Measurements from ENCODE around the gene SEPTIN10. TPM values are rescaled to one million over a fixed set of nuclear protein-coding genes. Genes with fewer than 3 reads are reported as not detected.

SEPTIN10 gene
- total RNA-seq, 1 experiment from 2014 or later, result 113 TPM

DNA sequence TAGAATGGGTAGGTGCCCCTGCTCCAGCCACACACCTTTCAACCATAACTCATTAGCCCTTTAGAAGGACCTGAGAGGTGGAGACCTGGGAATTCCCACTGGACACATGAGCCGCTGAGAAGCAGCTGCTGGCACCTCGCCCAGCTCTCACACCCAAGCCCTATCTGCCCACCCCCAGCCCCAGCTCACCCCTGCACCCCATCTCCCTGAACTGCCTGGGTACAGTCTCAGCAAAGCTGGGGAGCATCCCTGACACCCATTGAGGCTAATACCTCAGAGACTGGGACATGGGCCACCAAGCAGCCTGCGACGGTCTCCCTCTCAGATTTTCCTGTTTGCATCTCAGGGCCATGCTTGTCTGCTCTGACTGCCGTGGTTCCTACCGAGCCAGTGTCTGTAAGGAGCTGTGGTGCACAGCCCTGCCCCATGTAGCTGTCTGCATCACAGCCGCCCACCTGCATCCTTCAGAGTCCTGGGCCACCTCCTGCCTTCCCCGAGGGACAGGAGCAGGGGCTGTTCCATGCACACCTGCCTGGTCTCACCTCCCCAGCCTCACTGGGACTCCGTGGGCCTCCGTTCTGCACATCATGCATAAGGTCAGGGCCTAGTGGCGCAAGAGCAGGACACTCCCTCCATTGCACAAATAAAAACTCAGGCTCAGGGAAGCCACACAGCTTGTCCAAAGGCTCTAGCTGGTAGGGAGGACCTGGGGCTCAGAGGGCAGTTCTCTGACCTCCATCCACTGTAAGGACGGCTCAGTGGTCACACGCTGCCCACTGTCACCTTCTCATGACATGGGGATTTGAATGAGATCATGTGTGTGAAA lies 90.0 kb downstream of the SEPTIN10 start:
- Histone ChIP-seq H3K36me3 (ENCODE audit: control insufficient read depth in 1 of 2, insufficient read depth in 2 of 2, low read length in 2 of 2) (no peaks in the 10 kb centered on the region), H3K27ac (ENCODE audit: low read depth, low read length) (no peak overlapping the region), H3K4me1 (ENCODE audit: control insufficient read depth in 1 of 2, insufficient read depth in 2 of 2, low read length in 2 of 2) (peaks cover 0 to 9% of the 10 kb centered on the region in 2 experiments; a peak in 1 of 4 replicates), H3K4me2 (ENCODE audit: low read length) (no peak overlapping the region), H3K79me2 (ENCODE audit: insufficient read depth, low read length) (no peaks in the 10 kb centered on the region), H3K4me3 (replicated peaks in 1 of 2; ENCODE audit: low read depth in 1 of 2, low read length in 2 of 2) (no peak overlapping the region), H3K9me2 (ENCODE audit: insufficient read depth) (no peaks in the 10 kb centered on the region), H2AFZ (ENCODE audit: low read depth, low read length, poor library complexity, severe bottlenecking) (no peak overlapping the region), H3K27me3 (ENCODE audit: insufficient read depth, low read length) (no peaks in the 10 kb centered on the region), H3K9ac (ENCODE audit: low read length) (no peak overlapping the region), H4K20me1 (ENCODE audit: insufficient read depth) (no peaks in the 10 kb centered on the region), H3K9me3 (ENCODE audit: control insufficient read depth in 1 of 2, insufficient read depth in 1 of 2, low read depth in 1 of 2, low read length in 2 of 2) (no peaks in the 10 kb centered on the region)
- ChIA-PET CTCF (no interaction called here), RAD21 (ENCODE audit: low non-redundant PET in 1 of 2, low total read pairs in 2 of 2, uncharacterized antibody in 2 of 2, unreplicated experiment in 2 of 2) (interaction anchor here in 1 of 2 experiments (0.7 kb wide), 1 partner anchor 188 kb away, joined by 8 read pairs; no protein-coding TSS in a partner anchor), POLR2A (interaction anchor here (0.7 kb wide), 1 partner anchor 15 kb away, joined by 3 read pairs; no protein-coding TSS in a partner anchor)
- TF ChIP-seq ZNF274 (IDR thresholded peaks at IDR 0.05; ENCODE audit: low read depth, low read length), result no peak
- no peak for TF ChIP-seq ELF1 (IDR thresholded peaks at IDR 0.05; ENCODE audit: borderline replicate concordance, low read depth)
- no peak for TF ChIP-seq SIN3A (IDR thresholded peaks at IDR 0.05; ENCODE audit: low read depth)
- intact Hi-C loops (cut with micrococcal nuclease), result no loop called here
- DNase-seq (ENCODE audit: low read depth, low spot score) (no peak), ATAC-seq (no peak)
- no TSS peak for BruUV-seq (replicated peaks)

DNA sequence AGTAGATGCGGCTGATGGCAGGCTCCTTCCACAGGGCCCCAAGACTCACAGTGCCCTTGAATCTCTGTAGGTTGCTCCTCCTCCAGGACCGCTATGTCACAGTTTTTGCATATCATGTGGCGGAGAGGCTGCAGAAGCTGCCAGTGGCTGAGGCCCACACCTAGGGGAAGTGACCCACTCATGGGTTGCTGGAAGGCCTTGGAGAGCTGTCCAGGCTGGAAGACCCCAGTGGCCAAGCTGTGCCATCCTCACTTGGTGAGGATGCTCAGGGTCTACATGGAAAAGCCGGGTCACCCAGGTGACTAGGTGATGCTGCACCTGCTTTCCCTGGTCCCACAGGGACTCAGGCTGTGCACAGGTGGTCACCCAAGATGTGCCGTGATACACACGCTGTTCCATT lies 90.6 kb downstream of the SEPTIN10 start:
- Histone ChIP-seq H3K36me3 (ENCODE audit: control insufficient read depth in 1 of 2, insufficient read depth in 2 of 2, low read length in 2 of 2) (no peaks in the 10 kb centered on the region), H3K4me1 (ENCODE audit: control insufficient read depth in 1 of 2, insufficient read depth in 2 of 2, low read length in 2 of 2) (peaks cover 0 to 9% of the 10 kb centered on the region in 2 experiments; a peak in 1 of 4 replicates), H3K9ac (ENCODE audit: low read length) (no peak overlapping the region), H3K27ac (ENCODE audit: low read depth, low read length) (no peak overlapping the region), H3K4me3 (replicated peaks in 1 of 2; ENCODE audit: low read depth in 1 of 2, low read length in 2 of 2) (no peak overlapping the region), H3K9me2 (ENCODE audit: insufficient read depth) (no peaks in the 10 kb centered on the region), H3K4me2 (ENCODE audit: low read length) (no peak overlapping the region), H2AFZ (ENCODE audit: low read depth, low read length, poor library complexity, severe bottlenecking) (no peak overlapping the region), H4K20me1 (ENCODE audit: insufficient read depth) (no peaks in the 10 kb centered on the region), H3K27me3 (ENCODE audit: insufficient read depth, low read length) (no peaks in the 10 kb centered on the region), H3K9me3 (ENCODE audit: control insufficient read depth in 1 of 2, insufficient read depth in 1 of 2, low read depth in 1 of 2, low read length in 2 of 2) (no peaks in the 10 kb centered on the region), H3K79me2 (ENCODE audit: insufficient read depth, low read length) (no peaks in the 10 kb centered on the region)
- ChIA-PET CTCF (no interaction called here), RAD21 (ENCODE audit: low non-redundant PET in 1 of 2, low total read pairs in 2 of 2, uncharacterized antibody in 2 of 2, unreplicated experiment in 2 of 2) (no interaction called here), POLR2A (no interaction called here)
- intact Hi-C loops (cut with micrococcal nuclease), result no loop called here
- no peak for DNase-seq (ENCODE audit: low read depth, low spot score)
- no TSS peak for BruUV-seq (replicated peaks)
- ATAC-seq, result no peak
- no peak for TF ChIP-seq POLR2A (IDR thresholded peaks at IDR 0.05; ENCODE audit: borderline replicate concordance, extremely low read depth, insufficient read depth, insufficient read length)
- TF ChIP-seq ZFX (IDR thresholded peaks at IDR 0.05), result no peak
- TF ChIP-seq, protein P1, sequence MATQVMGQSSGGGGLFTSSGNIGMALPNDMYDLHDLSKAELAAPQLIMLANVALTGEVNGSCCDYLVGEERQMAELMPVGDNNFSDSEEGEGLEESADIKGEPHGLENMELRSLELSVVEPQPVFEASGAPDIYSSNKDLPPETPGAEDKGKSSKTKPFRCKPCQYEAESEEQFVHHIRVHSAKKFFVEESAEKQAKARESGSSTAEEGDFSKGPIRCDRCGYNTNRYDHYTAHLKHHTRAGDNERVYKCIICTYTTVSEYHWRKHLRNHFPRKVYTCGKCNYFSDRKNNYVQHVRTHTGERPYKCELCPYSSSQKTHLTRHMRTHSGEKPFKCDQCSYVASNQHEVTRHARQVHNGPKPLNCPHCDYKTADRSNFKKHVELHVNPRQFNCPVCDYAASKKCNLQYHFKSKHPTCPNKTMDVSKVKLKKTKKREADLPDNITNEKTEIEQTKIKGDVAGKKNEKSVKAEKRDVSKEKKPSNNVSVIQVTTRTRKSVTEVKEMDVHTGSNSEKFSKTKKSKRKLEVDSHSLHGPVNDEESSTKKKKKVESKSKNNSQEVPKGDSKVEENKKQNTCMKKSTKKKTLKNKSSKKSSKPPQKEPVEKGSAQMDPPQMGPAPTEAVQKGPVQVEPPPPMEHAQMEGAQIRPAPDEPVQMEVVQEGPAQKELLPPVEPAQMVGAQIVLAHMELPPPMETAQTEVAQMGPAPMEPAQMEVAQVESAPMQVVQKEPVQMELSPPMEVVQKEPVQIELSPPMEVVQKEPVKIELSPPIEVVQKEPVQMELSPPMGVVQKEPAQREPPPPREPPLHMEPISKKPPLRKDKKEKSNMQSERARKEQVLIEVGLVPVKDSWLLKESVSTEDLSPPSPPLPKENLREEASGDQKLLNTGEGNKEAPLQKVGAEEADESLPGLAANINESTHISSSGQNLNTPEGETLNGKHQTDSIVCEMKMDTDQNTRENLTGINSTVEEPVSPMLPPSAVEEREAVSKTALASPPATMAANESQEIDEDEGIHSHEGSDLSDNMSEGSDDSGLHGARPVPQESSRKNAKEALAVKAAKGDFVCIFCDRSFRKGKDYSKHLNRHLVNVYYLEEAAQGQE (IDR thresholded peaks at IDR 0.05; ENCODE audit: low read depth), result no peak
- TF ChIP-seq, protein P2, sequence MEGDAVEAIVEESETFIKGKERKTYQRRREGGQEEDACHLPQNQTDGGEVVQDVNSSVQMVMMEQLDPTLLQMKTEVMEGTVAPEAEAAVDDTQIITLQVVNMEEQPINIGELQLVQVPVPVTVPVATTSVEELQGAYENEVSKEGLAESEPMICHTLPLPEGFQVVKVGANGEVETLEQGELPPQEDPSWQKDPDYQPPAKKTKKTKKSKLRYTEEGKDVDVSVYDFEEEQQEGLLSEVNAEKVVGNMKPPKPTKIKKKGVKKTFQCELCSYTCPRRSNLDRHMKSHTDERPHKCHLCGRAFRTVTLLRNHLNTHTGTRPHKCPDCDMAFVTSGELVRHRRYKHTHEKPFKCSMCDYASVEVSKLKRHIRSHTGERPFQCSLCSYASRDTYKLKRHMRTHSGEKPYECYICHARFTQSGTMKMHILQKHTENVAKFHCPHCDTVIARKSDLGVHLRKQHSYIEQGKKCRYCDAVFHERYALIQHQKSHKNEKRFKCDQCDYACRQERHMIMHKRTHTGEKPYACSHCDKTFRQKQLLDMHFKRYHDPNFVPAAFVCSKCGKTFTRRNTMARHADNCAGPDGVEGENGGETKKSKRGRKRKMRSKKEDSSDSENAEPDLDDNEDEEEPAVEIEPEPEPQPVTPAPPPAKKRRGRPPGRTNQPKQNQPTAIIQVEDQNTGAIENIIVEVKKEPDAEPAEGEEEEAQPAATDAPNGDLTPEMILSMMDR (IDR thresholded peaks at IDR 0.05 in 2 of 3, conservative IDR thresholded peaks at IDR 0.05 in 1 of 3; ENCODE audit: borderline replicate concordance in 1 of 3, insufficient read depth in 1 of 3, low read depth in 2 of 3, low read length in 2 of 3), result no peak
- TF ChIP-seq, protein P3, sequence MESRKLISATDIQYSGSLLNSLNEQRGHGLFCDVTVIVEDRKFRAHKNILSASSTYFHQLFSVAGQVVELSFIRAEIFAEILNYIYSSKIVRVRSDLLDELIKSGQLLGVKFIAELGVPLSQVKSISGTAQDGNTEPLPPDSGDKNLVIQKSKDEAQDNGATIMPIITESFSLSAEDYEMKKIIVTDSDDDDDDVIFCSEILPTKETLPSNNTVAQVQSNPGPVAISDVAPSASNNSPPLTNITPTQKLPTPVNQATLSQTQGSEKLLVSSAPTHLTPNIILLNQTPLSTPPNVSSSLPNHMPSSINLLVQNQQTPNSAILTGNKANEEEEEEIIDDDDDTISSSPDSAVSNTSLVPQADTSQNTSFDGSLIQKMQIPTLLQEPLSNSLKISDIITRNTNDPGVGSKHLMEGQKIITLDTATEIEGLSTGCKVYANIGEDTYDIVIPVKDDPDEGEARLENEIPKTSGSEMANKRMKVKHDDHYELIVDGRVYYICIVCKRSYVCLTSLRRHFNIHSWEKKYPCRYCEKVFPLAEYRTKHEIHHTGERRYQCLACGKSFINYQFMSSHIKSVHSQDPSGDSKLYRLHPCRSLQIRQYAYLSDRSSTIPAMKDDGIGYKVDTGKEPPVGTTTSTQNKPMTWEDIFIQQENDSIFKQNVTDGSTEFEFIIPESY (IDR thresholded peaks at IDR 0.05; ENCODE audit: extremely low read depth, insufficient replicate concordance, low read length), result no peak
- TF ChIP-seq RAD21 (IDR thresholded peaks at IDR 0.05; ENCODE audit: low read depth), result no peak
- no peak for TF ChIP-seq JUND (IDR thresholded peaks at IDR 0.05)
- TF ChIP-seq SRF (IDR thresholded peaks at IDR 0.05; ENCODE audit: low read depth), result no peak
- no peak for TF ChIP-seq EZH2 (IDR thresholded peaks at IDR 0.05)
